HepG2 (cell line): Measurements from ENCODE around the gene RHOG. TPM values are rescaled to one million over a fixed set of nuclear protein-coding genes. Genes with fewer than 3 reads are reported as not detected.

Source experiments
- AHDC1 ChIP-seq: sonication (generic); formaldehyde crosslinking; IDR thresholded peaks from 2 replicates; pipeline ENCODE4 v1.5.1; 2020; ENCODE audit warnings: mild to moderate bottlenecking, missing genetic modification reagents, borderline replicate concordance
- FOSL2 ChIP-seq: sonication (generic); formaldehyde crosslinking; IDR thresholded peaks from 2 replicates; pipeline ENCODE4 v1.4.0; 2020; ENCODE audit warnings: missing genetic modification reagents
- GFI1 ChIP-seq: sonication (generic); formaldehyde crosslinking; IDR thresholded peaks from 2 replicates; pipeline ENCODE4 v1.5.0; 2020; ENCODE audit warnings: missing genetic modification reagents, mild to moderate bottlenecking, borderline replicate concordance
- KIAA2018 ChIP-seq: sonication (generic); formaldehyde crosslinking; IDR thresholded peaks from 2 replicates; pipeline ENCODE4 v1.5.0; 2020; ENCODE audit warnings: mild to moderate bottlenecking, missing genetic modification reagents, borderline replicate concordance
- KMT2A ChIP-seq: sonication (generic); formaldehyde crosslinking; IDR thresholded peaks from 2 replicates; pipeline ENCODE4 v1.4.0; 2020; ENCODE audit warnings: missing genetic modification reagents
- MAFF ChIP-seq: IDR thresholded peaks from 2 replicates; pipeline ENCODE4 v1.6.1; 2011; ENCODE audit warnings: low read depth, low read length, improper control_type of control experiment
- PAXIP1 ChIP-seq: sonication (generic); formaldehyde crosslinking; conservative IDR thresholded peaks from 2 replicates; pipeline ENCODE4 v1.4.0; 2020; ENCODE audit warnings: mild to moderate bottlenecking, missing genetic modification reagents, moderate library complexity
- SUZ12 ChIP-seq: fragments of 150-350 bp; IDR thresholded peaks from 2 replicates; pipeline ENCODE4 v1.6.1; 2014; ENCODE audit warnings: low read depth, low read length
- ZBTB20 ChIP-seq: sonication (generic); formaldehyde crosslinking; IDR thresholded peaks from 2 replicates; pipeline ENCODE4 v1.8.1; 2023; ENCODE audit warnings: missing genetic modification reagents, low read depth, mild to moderate bottlenecking, borderline replicate concordance
- polyA plus RNA-seq, 8 experiments: library from polyadenylated mRNA; depleted of rRNA in 3 of 8; stranded (reverse) in 7 of 8; unstranded in 1 of 8; fragments of >200 nt; fragmentation: Illumina TruSeq in 4 of 8; extraction: Trizol in 4 of 8; gene quantifications; 2 replicates each; pipeline versions ENCODE4 v1.2.1 to v1.2.3, GENCODE V29; 2011 to 2016; ENCODE audit warnings: low read depth in 4 of 8, missing spikeins in 1 of 8, mixed read lengths in 1 of 8; ENCODE audit not compliant: insufficient read depth in 1 of 8
- total RNA-seq, 5 experiments: library from RNA; depleted of rRNA; stranded (reverse); fragments of >200 nt; fragmentation: Illumina TruSeq; extraction: Trizol; gene quantifications; 2 replicates each; pipeline ENCODE4 v1.2.3, GENCODE V29; 2016; ENCODE audit warnings: low read depth in 1 of 5
- TF ChIP-seq, protein P1 (sequence below): sonication (generic); formaldehyde crosslinking; IDR thresholded peaks from 2 replicates; pipeline ENCODE4 v1.5.0; 2020; ENCODE audit warnings: missing genetic modification reagents

Gene RHOG
- total and polyA plus RNA-seq, 2 of the 13 experiments (the other 11 are each of a cell fraction or from before 2014, with no cell fraction given), result 7.7 to 23.4 TPM

GRCh38 chr11:3866206-3866605, 25.4 kb upstream of the RHOG start (continued):
- TF ChIP-seq AHDC1 (CRISPR knock-in tag), result peak; percentile 50; the same call in 1 of the 2 replicates
- TF ChIP-seq PAXIP1 (CRISPR knock-in tag), result peak; percentile 49
- TF ChIP-seq, protein P1, sequence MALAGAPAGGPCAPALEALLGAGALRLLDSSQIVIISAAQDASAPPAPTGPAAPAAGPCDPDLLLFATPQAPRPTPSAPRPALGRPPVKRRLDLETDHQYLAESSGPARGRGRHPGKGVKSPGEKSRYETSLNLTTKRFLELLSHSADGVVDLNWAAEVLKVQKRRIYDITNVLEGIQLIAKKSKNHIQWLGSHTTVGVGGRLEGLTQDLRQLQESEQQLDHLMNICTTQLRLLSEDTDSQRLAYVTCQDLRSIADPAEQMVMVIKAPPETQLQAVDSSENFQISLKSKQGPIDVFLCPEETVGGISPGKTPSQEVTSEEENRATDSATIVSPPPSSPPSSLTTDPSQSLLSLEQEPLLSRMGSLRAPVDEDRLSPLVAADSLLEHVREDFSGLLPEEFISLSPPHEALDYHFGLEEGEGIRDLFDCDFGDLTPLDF (CRISPR knock-in tag), result no peak
- TF ChIP-seq SUZ12, result no peak
- no peak for TF ChIP-seq KIAA2018 (CRISPR knock-in tag)
- no peak for TF ChIP-seq GFI1 (CRISPR knock-in tag)
- TF ChIP-seq FOSL2, result peak; percentile 31; the same call in 1 of the 2 replicates
- 0 out of 2 replicates have a peak, but pooled peaks have one; percentile 17 for TF ChIP-seq MAFF
- 0 out of 2 replicates have a peak, but pooled peaks have one; percentile 31 for TF ChIP-seq KMT2A (CRISPR knock-in tag)
- 0 out of 2 replicates have a peak, but pooled peaks have one; percentile 33 for TF ChIP-seq ZBTB20 (CRISPR knock-in tag)
